Stomach (tissue), 9 donors: ENCODE results near the gene IFNLR1. TPM values are rescaled to one million over a fixed set of nuclear protein-coding genes. Genes with fewer than 3 reads are reported as not detected.

Experiments used
- DNase-seq, 2 donors: peaks; one replicate each; pipeline versions ENCODE4 v3.0.0 to v3.0.0-alpha.2; 2013 to 2019
- H3K27ac ChIP-seq, 5 donors: fragments of 200-600 bp in 4 of 5; sonication (generic) in 4 of 5; one replicate each; pipeline ENCODE4 v1.5.1; 2013 to 2019; ENCODE audit warnings: mild to moderate bottlenecking in 1 of 5, moderate library complexity in 1 of 5
- H3K27me3 ChIP-seq, 3 donors: fragments of 200-600 bp; sonication (generic); one replicate each; pipeline ENCODE4 v1.5.1; 2017 to 2019; ENCODE audit warnings: mixed run types in 1 of 3
- H3K36me3 ChIP-seq, 4 donors: fragments of 200-600 bp; sonication (generic); 1 replicate in 3 of 4; 2 replicates in 1 of 4; pipeline ENCODE4 v1.5.1; 2016 to 2019
- H3K4me1 ChIP-seq, 4 donors: fragments of 200-600 bp; sonication (generic); one replicate each; pipeline ENCODE4 v1.5.1; 2016 to 2019
- H3K4me3 ChIP-seq, 4 donors: fragments of 200-600 bp; sonication (generic) in 3 of 4; one replicate each; pipeline ENCODE4 v1.5.1; 2016 to 2019; ENCODE audit warnings: mild to moderate bottlenecking in 1 of 4
- H3K9me3 ChIP-seq, 4 donors: fragments of 200-600 bp; sonication (generic); one replicate each; pipeline ENCODE4 v1.5.1; 2016 to 2019
- EP300 ChIP-seq: sonication (generic); formaldehyde crosslinking; IDR thresholded peaks from one replicate; pipeline ENCODE4 v1.6.1; 2017; ENCODE audit warnings: antibody characterized with exemption
- POLR2A ChIP-seq, 4 donors: fragments of 450-650 bp; IDR thresholded peaks; one replicate each; pipeline ENCODE4 v1.6.1; 2016; ENCODE audit warnings: antibody characterized with exemption in 4 of 4, control low read depth in 2 of 4, mild to moderate bottlenecking in 1 of 4, moderate library complexity in 1 of 4
- POLR2AphosphoS5 ChIP-seq, 3 donors: sonication (generic); formaldehyde crosslinking; IDR thresholded peaks; one replicate each; pipeline ENCODE4 v1.6.1; 2016; ENCODE audit warnings: antibody characterized with exemption in 3 of 3
- WGBS, 5 donors: extraction: QIAGEN DNeasy Blood & Tissue Kit in 3 of 5; methylation state at CpG; one replicate each; pipeline versions ENCODE4 v1.1.5 to v1.1.7; 2013 to 2018; 5-methylcytosine and 5-hydroxymethylcytosine counted together
- intact Hi-C: fragments of 100-400 bp; cut with DNase I; formaldehyde crosslinking; loops from one replicate; pipeline ENCODE4 v1.15.1; 2023; ENCODE audit warnings: low total_unique reads
- polyA plus RNA-seq, 3 donors: library from polyadenylated mRNA; stranded (reverse); fragments of 200-250 nt; gene quantifications; one replicate each; pipeline ENCODE4 v1.2.3, GENCODE V29; 2013
- total RNA-seq, 5 donors: library from RNA; depleted of rRNA; stranded (reverse); fragments of >200 nt; gene quantifications; one replicate each; pipeline versions ENCODE4 v1.1.0 to v1.2.3, GENCODE V29; 2014 to 2016
- TF ChIP-seq, protein P1 (sequence below), 7 experiments: fragments of 450-650 bp in 4 of 7; fragments of 200-600 bp in 3 of 7; sonication (generic) in 3 of 7; IDR thresholded peaks; one replicate each; pipeline ENCODE4 v1.5.1; 2016 to 2019; ENCODE audit warnings: antibody characterized with exemption in 7 of 7, control low read depth in 2 of 7, mild to moderate bottlenecking in 1 of 7
- donor health status: healthy with polysubstance abuse.
- donor health status: Bipolar disorder and iron deficiency.
- donor health status: healthy.

IFNLR1 gene
- total and polyA plus RNA-seq, 8 donors = 0.31 to 6.1 (median 1.1) TPM; not detected in 1

DNA sequence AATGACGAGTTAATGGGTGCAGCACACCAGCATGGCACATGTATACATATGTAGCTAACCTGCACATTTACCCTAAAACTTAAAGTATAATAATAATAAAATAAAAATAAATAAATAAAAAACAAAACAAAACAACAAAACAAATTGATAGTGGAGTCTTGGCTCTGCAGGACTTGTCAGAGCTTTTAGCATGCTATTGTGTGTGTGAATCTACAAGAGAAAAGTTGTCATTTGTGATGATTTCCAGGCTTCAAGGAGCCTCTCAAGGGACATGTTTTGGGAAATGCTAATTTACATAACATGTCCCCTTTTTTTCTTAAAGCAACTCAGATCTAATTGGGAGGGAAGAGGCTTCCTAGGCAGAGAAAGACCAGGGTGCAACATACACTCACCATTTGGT, 53.3 kb downstream of the IFNLR1 start:
- no peak overlapping the region for H3K4me3 ChIP-seq

DNA sequence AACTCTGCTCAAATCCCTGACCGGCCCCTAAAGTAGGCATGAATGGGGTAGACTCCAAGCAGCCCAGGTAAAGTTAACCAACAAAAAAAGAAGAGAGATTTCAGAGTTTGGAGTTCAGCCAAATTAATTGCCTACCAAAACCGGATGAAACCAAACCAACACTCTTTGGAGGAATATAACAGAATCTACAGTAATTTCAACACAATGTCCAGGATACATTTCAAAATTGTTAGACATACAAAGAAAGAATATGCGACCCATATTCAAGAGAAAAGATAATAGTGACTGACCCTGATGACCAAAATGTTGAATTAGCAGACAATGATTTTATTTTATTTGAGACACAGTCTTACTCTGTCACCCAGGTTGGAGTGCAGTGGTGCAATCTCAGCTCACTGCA, 56.7 kb downstream of the IFNLR1 start:
- 86 to 92% (median 89%) methylated on average over 3 of the region's 3 CpGs for WGBS, 5 donors
- intact Hi-C loops = no loop called here
- no peak for TF ChIP-seq POLR2A (IDR thresholded peaks at IDR 0.05)
- no peak for TF ChIP-seq EP300
- TF ChIP-seq, protein P1, sequence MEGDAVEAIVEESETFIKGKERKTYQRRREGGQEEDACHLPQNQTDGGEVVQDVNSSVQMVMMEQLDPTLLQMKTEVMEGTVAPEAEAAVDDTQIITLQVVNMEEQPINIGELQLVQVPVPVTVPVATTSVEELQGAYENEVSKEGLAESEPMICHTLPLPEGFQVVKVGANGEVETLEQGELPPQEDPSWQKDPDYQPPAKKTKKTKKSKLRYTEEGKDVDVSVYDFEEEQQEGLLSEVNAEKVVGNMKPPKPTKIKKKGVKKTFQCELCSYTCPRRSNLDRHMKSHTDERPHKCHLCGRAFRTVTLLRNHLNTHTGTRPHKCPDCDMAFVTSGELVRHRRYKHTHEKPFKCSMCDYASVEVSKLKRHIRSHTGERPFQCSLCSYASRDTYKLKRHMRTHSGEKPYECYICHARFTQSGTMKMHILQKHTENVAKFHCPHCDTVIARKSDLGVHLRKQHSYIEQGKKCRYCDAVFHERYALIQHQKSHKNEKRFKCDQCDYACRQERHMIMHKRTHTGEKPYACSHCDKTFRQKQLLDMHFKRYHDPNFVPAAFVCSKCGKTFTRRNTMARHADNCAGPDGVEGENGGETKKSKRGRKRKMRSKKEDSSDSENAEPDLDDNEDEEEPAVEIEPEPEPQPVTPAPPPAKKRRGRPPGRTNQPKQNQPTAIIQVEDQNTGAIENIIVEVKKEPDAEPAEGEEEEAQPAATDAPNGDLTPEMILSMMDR (IDR thresholded peaks at IDR 0.05) = no peak
- no peak for TF ChIP-seq POLR2AphosphoS5 (IDR thresholded peaks at IDR 0.05)
- peaks cover 0 to 13% (median 13%) of the 10 kb centered on the region in 4 donors for H3K9me3 ChIP-seq
- H3K27me3 ChIP-seq = no peaks in the 10 kb centered on the region
- peaks cover 0 to 8% (median 3%) of the 10 kb centered on the region in 4 donors for H3K36me3 ChIP-seq
- peaks cover 0 to 13% (median 0%) of the 10 kb centered on the region in 4 donors for H3K4me1 ChIP-seq
- DNase-seq = no peak
- H3K4me3 ChIP-seq = no peak overlapping the region
- H3K27ac ChIP-seq = no peak overlapping the region

More for the DNA sequence above, 53.3 kb downstream of the IFNLR1 start:
- intact Hi-C loops = no loop called here
- 80 to 92% (median 90%) methylated on average over 1 of the region's 1 CpG for WGBS, 5 donors
- no peaks in the 10 kb centered on the region for H3K27me3 ChIP-seq
- no peak overlapping the region for H3K27ac ChIP-seq
- peaks cover 0 to 8% (median 3%) of the 10 kb centered on the region in 4 donors for H3K36me3 ChIP-seq
- H3K9me3 ChIP-seq = peaks cover 0 to 13% (median 13%) of the 10 kb centered on the region in 4 donors
- TF ChIP-seq POLR2AphosphoS5 (IDR thresholded peaks at IDR 0.05) (no peak), EP300 (no peak), POLR2A (IDR thresholded peaks at IDR 0.05) (no peak)
- TF ChIP-seq, protein P1 (IDR thresholded peaks at IDR 0.05) = no peak
- no peak for DNase-seq
- no peaks in the 10 kb centered on the region for H3K4me1 ChIP-seq

DNA sequence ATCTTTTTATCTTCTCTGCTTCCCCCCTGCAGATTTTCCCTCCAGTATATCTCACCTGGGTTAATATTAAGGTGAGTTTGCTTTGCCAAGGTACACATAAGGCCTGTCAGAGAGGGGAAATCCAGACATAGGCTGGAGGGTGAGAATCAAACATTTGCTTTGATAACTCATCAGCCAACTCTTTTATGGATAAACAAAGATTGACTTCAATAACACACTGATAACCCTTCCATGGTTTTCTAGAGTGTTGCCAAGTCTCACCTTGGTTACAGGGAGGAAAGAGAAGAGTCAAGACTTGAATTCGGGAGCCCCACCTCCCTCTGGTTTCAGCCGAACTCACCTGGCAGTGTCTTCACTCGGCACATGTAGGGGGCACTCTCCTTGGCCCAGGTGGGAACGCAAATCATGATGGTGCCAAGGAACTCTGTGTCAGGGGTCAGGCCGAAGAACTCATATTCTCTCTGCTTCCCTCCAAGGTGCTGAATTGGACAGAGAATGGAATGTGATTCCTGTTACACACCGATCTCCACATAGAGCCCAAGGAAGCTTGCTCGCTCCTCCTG, 59.2 kb downstream of the IFNLR1 start:
- TF ChIP-seq POLR2AphosphoS5 (IDR thresholded peaks at IDR 0.05) (no peak), EP300 (no peak)
- 39 to 63% (median 58%) methylated on average over 7 of the region's 7 CpGs for WGBS, 5 donors
- Histone ChIP-seq H3K27ac (no peak overlapping the region), H3K4me3 (no peak overlapping the region), H3K36me3 (peaks cover 0 to 5% (median 0%) of the 10 kb centered on the region in 4 donors), H3K9me3 (peaks cover 0 to 13% (median 13%) of the 10 kb centered on the region in 4 donors), H3K27me3 (no peaks in the 10 kb centered on the region), H3K4me1 (peaks cover 0 to 13% (median 0%) of the 10 kb centered on the region in 4 donors)
- no peak for DNase-seq
- intact Hi-C loops = no loop called here

DNA sequence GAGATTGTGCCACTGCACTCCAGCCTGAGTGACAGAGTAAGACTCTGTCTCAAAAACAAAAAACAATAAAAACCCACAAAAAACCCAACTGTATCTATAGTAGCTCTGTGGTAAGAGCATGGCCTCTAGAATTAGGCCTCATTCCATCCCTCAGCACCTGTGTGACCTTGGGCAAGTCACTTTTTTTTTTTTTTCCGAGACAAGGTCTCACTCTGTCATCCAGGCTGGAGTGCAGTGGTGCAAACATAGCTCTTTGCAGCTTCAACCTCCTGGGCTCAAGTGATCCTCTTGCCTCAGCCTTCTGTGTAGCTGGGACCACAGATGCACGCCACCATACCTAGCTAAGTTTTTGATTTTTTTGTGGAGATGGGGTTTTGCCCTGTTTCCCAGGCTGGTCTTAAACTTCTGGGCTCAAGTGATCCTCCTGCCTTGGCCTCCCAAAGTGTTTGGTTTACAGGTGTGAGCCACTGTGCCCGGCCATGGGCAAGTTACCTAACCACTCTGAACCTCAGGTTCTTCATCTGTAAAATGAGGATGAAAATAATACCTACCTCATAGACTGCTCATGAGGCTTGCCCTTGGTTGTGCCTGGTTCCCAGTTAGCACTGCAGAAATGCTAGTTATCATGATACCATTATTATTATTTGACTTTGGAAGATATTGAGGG, 59.8 kb downstream of the IFNLR1 start:
- no peak for TF ChIP-seq EP300
- no peak for TF ChIP-seq POLR2A (IDR thresholded peaks at IDR 0.05)
- TF ChIP-seq POLR2AphosphoS5 (IDR thresholded peaks at IDR 0.05) = no peak
- TF ChIP-seq, protein P1 (IDR thresholded peaks at IDR 0.05) = no peak
- Histone ChIP-seq H3K36me3 (no peaks in the 10 kb centered on the region), H3K9me3 (peaks cover 0 to 13% (median 13%) of the 10 kb centered on the region in 4 donors), H3K27ac (no peak overlapping the region), H3K27me3 (no peaks in the 10 kb centered on the region), H3K4me1 (peaks cover 0 to 13% (median 0%) of the 10 kb centered on the region in 4 donors), H3K4me3 (no peak overlapping the region)
- no peak for DNase-seq
- WGBS, 5 donors = 60 to 76% (median 74%) methylated on average over 3 of the region's 3 CpGs
- intact Hi-C loops = no loop called here

DNA sequence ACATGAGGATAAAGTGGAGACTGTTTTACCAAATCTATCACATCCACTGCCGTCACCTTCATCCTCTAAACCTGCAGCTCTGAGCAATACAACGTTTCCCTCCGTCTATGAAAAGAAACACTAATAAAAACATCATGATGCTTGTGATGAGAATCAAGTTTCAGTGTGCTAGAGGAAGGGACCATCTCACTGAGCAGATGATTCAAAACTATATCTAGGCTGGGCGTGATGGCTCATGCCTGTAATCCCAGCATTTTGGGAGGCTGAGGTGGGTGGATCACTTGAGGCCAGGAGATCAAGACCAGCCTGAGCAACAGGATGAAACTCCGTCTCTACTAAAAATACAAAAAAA, 60.4 kb downstream of the IFNLR1 start:
- Histone ChIP-seq H3K36me3 (no peaks in the 10 kb centered on the region), H3K4me3 (no peak overlapping the region), H3K9me3 (peaks cover 0 to 13% (median 13%) of the 10 kb centered on the region in 4 donors), H3K4me1 (peaks cover 0 to 13% (median 0%) of the 10 kb centered on the region in 4 donors), H3K27me3 (no peaks in the 10 kb centered on the region), H3K27ac (no peak overlapping the region)
- intact Hi-C loops = no loop called here
- TF ChIP-seq POLR2AphosphoS5 (IDR thresholded peaks at IDR 0.05) (no peak), POLR2A (IDR thresholded peaks at IDR 0.05) (no peak), EP300 (no peak)
- TF ChIP-seq, protein P1 (IDR thresholded peaks at IDR 0.05) = no peak
- whole genome bisulfite sequencing, 5 donors = 74 to 90% (median 84%) methylated on average over 5 of the region's 5 CpGs
- DNase-seq = no peak
